Breast epithelium (tissue), 3 donors: ENCODE results near the gene ATP5PO.
"Not testable (repeated sequence)": the region's sequence is repeated elsewhere in the genome, so short reads cannot be mapped to it uniquely, and the experiment has no call there.

Experiments used
- POLR2A ChIP-seq: fragments of 450-650 bp; IDR thresholded peaks from one replicate; pipeline ENCODE4 v1.6.1; 2016; ENCODE audit warnings: antibody characterized with exemption, mild to moderate bottlenecking, moderate library complexity
- POLR2AphosphoS5 ChIP-seq, 3 donors: sonication (generic); formaldehyde crosslinking; IDR thresholded peaks; one replicate each; pipeline ENCODE4 v1.6.1; 2017; ENCODE audit warnings: antibody characterized with exemption in 3 of 3
- TF ChIP-seq, protein P1 (sequence below), 3 donors: fragments of 450-650 bp; IDR thresholded peaks; one replicate each; pipeline ENCODE4 v1.5.1; 2016 to 2017; ENCODE audit warnings: antibody characterized with exemption in 3 of 3, mild to moderate bottlenecking in 3 of 3, moderate library complexity in 3 of 3

DNA sequence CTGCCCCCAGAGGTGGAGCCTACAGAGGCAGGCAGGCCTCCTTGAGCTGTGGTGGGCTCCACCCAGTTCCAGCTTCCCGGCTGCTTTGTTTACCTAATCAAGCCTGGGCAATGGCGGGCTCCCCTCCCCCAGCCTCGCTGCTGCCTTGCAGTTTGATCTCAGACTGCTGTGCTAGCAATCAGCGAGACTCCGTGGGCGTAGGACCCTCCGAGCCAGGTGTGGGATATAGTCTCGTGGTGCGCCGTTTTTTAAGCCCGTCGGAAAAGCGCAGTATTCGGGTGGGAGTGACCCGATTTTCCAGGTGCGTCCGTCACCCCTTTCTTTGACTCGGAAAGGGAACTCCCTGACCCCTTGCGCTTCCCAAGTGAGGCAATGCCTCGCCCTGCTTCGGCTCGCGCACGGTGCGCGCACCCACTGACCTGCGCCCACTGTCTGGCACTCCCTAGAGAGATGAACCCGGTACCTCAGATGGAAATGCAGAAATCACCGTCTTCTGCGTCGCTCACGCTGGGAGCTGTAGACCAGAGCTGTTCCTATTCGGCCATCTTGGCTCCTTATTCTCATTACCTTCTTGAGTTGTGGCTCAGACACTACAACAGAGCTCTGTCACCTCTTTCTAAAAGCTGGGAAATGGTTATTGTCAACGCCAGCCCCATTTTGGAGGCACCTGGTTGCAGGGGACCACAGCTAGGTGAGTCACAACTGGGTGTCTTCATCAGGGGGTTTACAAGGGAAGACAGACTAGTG, 15.6 kb upstream of the ATP5PO start:
- TF ChIP-seq, protein P1, sequence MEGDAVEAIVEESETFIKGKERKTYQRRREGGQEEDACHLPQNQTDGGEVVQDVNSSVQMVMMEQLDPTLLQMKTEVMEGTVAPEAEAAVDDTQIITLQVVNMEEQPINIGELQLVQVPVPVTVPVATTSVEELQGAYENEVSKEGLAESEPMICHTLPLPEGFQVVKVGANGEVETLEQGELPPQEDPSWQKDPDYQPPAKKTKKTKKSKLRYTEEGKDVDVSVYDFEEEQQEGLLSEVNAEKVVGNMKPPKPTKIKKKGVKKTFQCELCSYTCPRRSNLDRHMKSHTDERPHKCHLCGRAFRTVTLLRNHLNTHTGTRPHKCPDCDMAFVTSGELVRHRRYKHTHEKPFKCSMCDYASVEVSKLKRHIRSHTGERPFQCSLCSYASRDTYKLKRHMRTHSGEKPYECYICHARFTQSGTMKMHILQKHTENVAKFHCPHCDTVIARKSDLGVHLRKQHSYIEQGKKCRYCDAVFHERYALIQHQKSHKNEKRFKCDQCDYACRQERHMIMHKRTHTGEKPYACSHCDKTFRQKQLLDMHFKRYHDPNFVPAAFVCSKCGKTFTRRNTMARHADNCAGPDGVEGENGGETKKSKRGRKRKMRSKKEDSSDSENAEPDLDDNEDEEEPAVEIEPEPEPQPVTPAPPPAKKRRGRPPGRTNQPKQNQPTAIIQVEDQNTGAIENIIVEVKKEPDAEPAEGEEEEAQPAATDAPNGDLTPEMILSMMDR (IDR thresholded peaks at IDR 0.05): not testable (repeated sequence)
- not testable (repeated sequence) for TF ChIP-seq POLR2A; POLR2AphosphoS5 (IDR thresholded peaks at IDR 0.05)
